ENCODE data around the gene FOSL2. TPM values are rescaled to one million over a fixed set of nuclear protein-coding genes. Genes with fewer than 3 reads are reported as not detected.

Gene FOSL2
- total RNA-seq, 1 experiment from 2014 or later: 44.8 TPM

GRCh38 chr2:28358668-28359201 is 33.9 kb upstream of the FOSL2 start:
- Histone ChIP-seq H3K9me3 (ENCODE audit: control insufficient read depth in 1 of 2, insufficient read depth in 1 of 2, low read depth in 1 of 2, low read length in 2 of 2) (no peaks in the 10 kb centered on the region), H3K36me3 (ENCODE audit: control insufficient read depth in 1 of 2, insufficient read depth in 2 of 2, low read length in 2 of 2) (no peaks in the 10 kb centered on the region), H3K27me3 (ENCODE audit: insufficient read depth, low read length) (no peaks in the 10 kb centered on the region), H4K20me1 (ENCODE audit: insufficient read depth) (no peaks in the 10 kb centered on the region), H3K9me2 (ENCODE audit: insufficient read depth) (no peaks in the 10 kb centered on the region), H3K79me2 (ENCODE audit: insufficient read depth, low read length) (no peaks in the 10 kb centered on the region), H3K4me3 (replicated peaks in 1 of 2; ENCODE audit: low read depth in 1 of 2, low read length in 2 of 2) (no peak overlapping the region), H2AFZ (ENCODE audit: low read depth, low read length, poor library complexity, severe bottlenecking) (no peak overlapping the region), H3K27ac (ENCODE audit: low read depth, low read length) (no peak overlapping the region), H3K9ac (ENCODE audit: low read length) (no peak overlapping the region), H3K4me2 (ENCODE audit: low read length) (0 out of 2 replicates have a peak overlapping the region, but pooled peaks have one; percentile 30), H3K4me1 (ENCODE audit: control insufficient read depth in 1 of 2, insufficient read depth in 2 of 2, low read length in 2 of 2) (peaks cover 7 to 52% of the 10 kb centered on the region in 2 experiments; a peak in 3 of 4 replicates)
- DNase-seq (ENCODE audit: low read depth, low spot score): no peak
- RAD21 ChIA-PET (ENCODE audit: low non-redundant PET in 1 of 2, low total read pairs in 2 of 2, uncharacterized antibody in 2 of 2, unreplicated experiment in 2 of 2): no interaction called here
- BruUV-seq (replicated peaks): no TSS peak
- TF ChIP-seq MAX (IDR thresholded peaks at IDR 0.05) (no peak), REST (IDR thresholded peaks at IDR 0.05; ENCODE audit: low read depth) (no peak), ZFX (IDR thresholded peaks at IDR 0.05) (no peak), CTCF (IDR thresholded peaks at IDR 0.05 in 2 of 3, conservative IDR thresholded peaks at IDR 0.05 in 1 of 3; ENCODE audit: borderline replicate concordance in 1 of 3, insufficient read depth in 1 of 3, low read depth in 2 of 3, low read length in 2 of 3) (no peak), SP1 (IDR thresholded peaks at IDR 0.05; ENCODE audit: low read depth) (no peak), EGR1 (IDR thresholded peaks at IDR 0.05; ENCODE audit: low read depth) (no peak)
- intact Hi-C loops (cut with micrococcal nuclease): no loop called here
- ATAC-seq: no peak
- POLR2A ChIA-PET: no interaction called here
- CTCF ChIA-PET: no interaction called here

All from HCT116 (cell line).